HEK293 (cell line): ENCODE measurements around the gene TMEM140.

Source experiments
- GLIS2 ChIP-seq: fragments of 450-650 bp; formaldehyde crosslinking; IDR thresholded peaks from 2 replicates; pipeline ENCODE4 v1.5.1; 2016; ENCODE audit warnings: missing biosample characterization, missing genetic modification characterization
- HOXD13 ChIP-seq: sonication (generic); formaldehyde crosslinking; IDR thresholded peaks from 2 replicates; pipeline ENCODE4 v1.8.0; 2022; ENCODE audit warnings: missing genetic modification reagents, borderline replicate concordance
- PRDM1 ChIP-seq: fragments of 450-650 bp; formaldehyde crosslinking; IDR thresholded peaks from 2 replicates; pipeline ENCODE4; 2016; ENCODE audit warnings: missing biosample characterization, missing genetic modification characterization
- PRDM2 ChIP-seq: fragments of 450-650 bp; formaldehyde crosslinking; IDR thresholded peaks from 2 replicates; pipeline ENCODE4 v1.5.1; 2016; ENCODE audit warnings: missing biosample characterization, missing genetic modification characterization, borderline replicate concordance
- PRDM4 ChIP-seq: fragments of 450-650 bp; formaldehyde crosslinking; IDR thresholded peaks from 2 replicates; pipeline ENCODE4 v1.5.1; 2017; ENCODE audit warnings: missing biosample characterization, missing genetic modification characterization
- SP7 ChIP-seq: fragments of 450-650 bp; formaldehyde crosslinking; IDR thresholded peaks from 2 replicates; pipeline ENCODE4 v1.5.1; 2016; ENCODE audit warnings: missing biosample characterization, missing genetic modification characterization
- TCF7L2 ChIP-seq: IDR thresholded peaks from 2 replicates; pipeline ENCODE4 v1.6.1; 2011; ENCODE audit warnings: low read depth, mild to moderate bottlenecking, inconsistent platforms, low read length, moderate library complexity, borderline replicate concordance
- WT1 ChIP-seq: fragments of 450-650 bp; formaldehyde crosslinking; IDR thresholded peaks from 2 replicates; pipeline ENCODE4 v1.5.1; 2016; ENCODE audit warnings: missing biosample characterization, missing genetic modification characterization
- ZBTB20 ChIP-seq: fragments of 450-650 bp; formaldehyde crosslinking; IDR thresholded peaks from 2 replicates; pipeline ENCODE4 v1.5.1; 2016; ENCODE audit warnings: missing biosample characterization, missing genetic modification characterization
- ZBTB6 ChIP-seq: fragments of 450-650 bp; formaldehyde crosslinking; IDR thresholded peaks from 2 replicates; pipeline ENCODE4 v1.5.1; 2017; ENCODE audit warnings: missing biosample characterization, missing genetic modification characterization
- ZFP37 ChIP-seq: fragments of 450-650 bp; formaldehyde crosslinking; IDR thresholded peaks from 2 replicates; pipeline ENCODE4 v1.5.1; 2016; ENCODE audit warnings: missing biosample characterization, missing genetic modification characterization
- ZIC2 ChIP-seq: fragments of 450-650 bp; formaldehyde crosslinking; IDR thresholded peaks from 2 replicates; pipeline ENCODE4 v1.5.1; 2016; ENCODE audit warnings: missing biosample characterization, missing genetic modification characterization
- ZNF112 ChIP-seq: fragments of 450-650 bp; formaldehyde crosslinking; IDR thresholded peaks from 2 replicates; pipeline ENCODE4 v1.5.0; 2017; ENCODE audit warnings: missing biosample characterization, missing genetic modification characterization
- ZNF157 ChIP-seq: fragments of 450-650 bp; formaldehyde crosslinking; IDR thresholded peaks from 2 replicates; pipeline ENCODE4 v1.5.1; 2016; ENCODE audit warnings: missing biosample characterization, missing genetic modification characterization
- ZNF16 ChIP-seq: fragments of 450-650 bp; formaldehyde crosslinking; IDR thresholded peaks from 2 replicates; pipeline ENCODE4 v1.5.1; 2016; ENCODE audit warnings: low read depth, missing biosample characterization, missing genetic modification characterization
- ZNF175 ChIP-seq: fragments of 450-650 bp; formaldehyde crosslinking; IDR thresholded peaks from 2 replicates; pipeline ENCODE4 v1.5.1; 2016; ENCODE audit warnings: missing biosample characterization, missing genetic modification characterization
- ZNF292 ChIP-seq: fragments of 450-650 bp; formaldehyde crosslinking; IDR thresholded peaks from 2 replicates; pipeline ENCODE4 v1.5.1; 2016; ENCODE audit warnings: low read depth, missing biosample characterization, missing genetic modification characterization, borderline replicate concordance
- ZNF311 ChIP-seq: fragments of 450-650 bp; formaldehyde crosslinking; IDR thresholded peaks from 2 replicates; pipeline ENCODE4 v1.5.1; 2017; ENCODE audit warnings: missing biosample characterization, missing genetic modification characterization, borderline replicate concordance
- ZNF350 ChIP-seq: fragments of 450-650 bp; formaldehyde crosslinking; IDR thresholded peaks from 2 replicates; pipeline ENCODE4 v1.5.0; 2017; ENCODE audit warnings: missing biosample characterization, mild to moderate bottlenecking, missing genetic modification characterization
- ZNF366 ChIP-seq: fragments of 450-650 bp; formaldehyde crosslinking; conservative IDR thresholded peaks from 2 replicates; pipeline ENCODE4 v1.5.1; 2016; ENCODE audit warnings: missing biosample characterization, missing genetic modification characterization
- ZNF521 ChIP-seq: fragments of 450-650 bp; formaldehyde crosslinking; IDR thresholded peaks from 2 replicates; pipeline ENCODE4 v1.5.1; 2017; ENCODE audit warnings: missing biosample characterization, mild to moderate bottlenecking, missing genetic modification characterization
- ZNF549 ChIP-seq: fragments of 450-650 bp; IDR thresholded peaks from 2 replicates; pipeline ENCODE4 v1.5.1; 2018; ENCODE audit warnings: missing biosample characterization, missing genetic modification characterization, mild to moderate bottlenecking, inconsistent platforms, moderate library complexity
- ZNF561 ChIP-seq: fragments of 450-650 bp; IDR thresholded peaks from 2 replicates; pipeline ENCODE4 v1.5.1; 2018; ENCODE audit warnings: missing biosample characterization, missing genetic modification characterization, borderline replicate concordance
- ZNF664 ChIP-seq: fragments of 450-650 bp; formaldehyde crosslinking; IDR thresholded peaks from 2 replicates; pipeline ENCODE4 v1.5.1; 2016; ENCODE audit warnings: missing biosample characterization, missing genetic modification characterization
- ZNF777 ChIP-seq: fragments of 450-650 bp; formaldehyde crosslinking; IDR thresholded peaks from 2 replicates; pipeline ENCODE4 v1.5.1; 2017; ENCODE audit warnings: missing biosample characterization, missing genetic modification characterization, borderline replicate concordance
- TF ChIP-seq, protein P1 (sequence below): fragments of 450-650 bp; formaldehyde crosslinking; IDR thresholded peaks from 2 replicates; pipeline ENCODE4 v1.5.1; 2016; ENCODE audit warnings: missing biosample characterization, missing genetic modification characterization
- TF ChIP-seq, protein P2 (sequence below): fragments of 450-650 bp; formaldehyde crosslinking; IDR thresholded peaks from 2 replicates; pipeline ENCODE4 v1.5.1; 2016; ENCODE audit warnings: missing biosample characterization, missing genetic modification characterization
- TF ChIP-seq, protein P3 (sequence below): fragments of 450-650 bp; formaldehyde crosslinking; IDR thresholded peaks from 2 replicates; pipeline ENCODE4 v1.5.1; 2017; ENCODE audit warnings: missing biosample characterization, missing genetic modification characterization

Gene TMEM140

GRCh38 chr7:135200821-135201331, 53.0 kb downstream of the TMEM140 start (continued):
- TF ChIP-seq ZNF664 (tag by site-specific recombination) = no peak
- no peak for TF ChIP-seq PRDM2 (tag by site-specific recombination)
- TF ChIP-seq ZNF549 (tag by site-specific recombination) = no peak
- peak; percentile 19; the same call in 1 of the 2 replicates for TF ChIP-seq PRDM1 (tag by site-specific recombination)
- peak; percentile 80 for TF ChIP-seq ZNF366
- TF ChIP-seq, protein P1, sequence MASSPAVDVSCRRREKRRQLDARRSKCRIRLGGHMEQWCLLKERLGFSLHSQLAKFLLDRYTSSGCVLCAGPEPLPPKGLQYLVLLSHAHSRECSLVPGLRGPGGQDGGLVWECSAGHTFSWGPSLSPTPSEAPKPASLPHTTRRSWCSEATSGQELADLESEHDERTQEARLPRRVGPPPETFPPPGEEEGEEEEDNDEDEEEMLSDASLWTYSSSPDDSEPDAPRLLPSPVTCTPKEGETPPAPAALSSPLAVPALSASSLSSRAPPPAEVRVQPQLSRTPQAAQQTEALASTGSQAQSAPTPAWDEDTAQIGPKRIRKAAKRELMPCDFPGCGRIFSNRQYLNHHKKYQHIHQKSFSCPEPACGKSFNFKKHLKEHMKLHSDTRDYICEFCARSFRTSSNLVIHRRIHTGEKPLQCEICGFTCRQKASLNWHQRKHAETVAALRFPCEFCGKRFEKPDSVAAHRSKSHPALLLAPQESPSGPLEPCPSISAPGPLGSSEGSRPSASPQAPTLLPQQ = no peak
- peak; percentile 95 for TF ChIP-seq SP7 (tag by site-specific recombination)
- TF ChIP-seq ZNF157 (tag by site-specific recombination) = no peak
- TF ChIP-seq, protein P2, sequence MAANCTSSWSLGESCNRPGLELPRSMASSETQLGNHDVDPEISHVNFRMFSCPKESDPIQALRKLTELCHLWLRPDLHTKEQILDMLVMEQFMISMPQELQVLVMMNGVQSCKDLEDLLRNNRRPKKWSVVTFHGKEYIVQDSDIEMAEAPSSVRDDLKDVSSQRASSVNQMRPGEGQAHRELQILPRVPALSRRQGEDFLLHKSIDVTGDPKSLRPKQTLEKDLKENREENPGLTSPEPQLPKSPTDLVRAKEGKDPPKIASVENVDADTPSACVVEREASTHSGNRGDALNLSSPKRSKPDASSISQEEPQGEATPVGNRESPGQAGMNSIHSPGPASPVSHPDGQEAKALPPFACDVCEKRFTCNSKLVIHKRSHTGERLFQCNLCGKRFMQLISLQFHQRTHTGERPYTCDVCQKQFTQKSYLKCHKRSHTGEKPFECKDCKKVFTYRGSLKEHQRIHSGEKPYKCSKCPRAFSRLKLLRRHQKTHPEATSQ = no peak
- no peak for TF ChIP-seq ZNF777
- TF ChIP-seq ZNF175 (tag by site-specific recombination) = no peak
- no peak for TF ChIP-seq ZIC2 (tag by site-specific recombination)
- TF ChIP-seq, protein P3, sequence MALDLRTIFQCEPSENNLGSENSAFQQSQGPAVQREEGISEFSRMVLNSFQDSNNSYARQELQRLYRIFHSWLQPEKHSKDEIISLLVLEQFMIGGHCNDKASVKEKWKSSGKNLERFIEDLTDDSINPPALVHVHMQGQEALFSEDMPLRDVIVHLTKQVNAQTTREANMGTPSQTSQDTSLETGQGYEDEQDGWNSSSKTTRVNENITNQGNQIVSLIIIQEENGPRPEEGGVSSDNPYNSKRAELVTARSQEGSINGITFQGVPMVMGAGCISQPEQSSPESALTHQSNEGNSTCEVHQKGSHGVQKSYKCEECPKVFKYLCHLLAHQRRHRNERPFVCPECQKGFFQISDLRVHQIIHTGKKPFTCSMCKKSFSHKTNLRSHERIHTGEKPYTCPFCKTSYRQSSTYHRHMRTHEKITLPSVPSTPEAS = no peak
- TF ChIP-seq WT1 (tag by site-specific recombination) = peak; percentile 41; the same call in 1 of the 2 replicates
- no peak for TF ChIP-seq HOXD13 (CRISPR knock-in tag)
- TF ChIP-seq ZNF292 (tag by site-specific recombination) = no peak
- TF ChIP-seq ZNF561 = 0 out of 2 replicates have a peak, but pooled peaks have one; percentile 14
- TF ChIP-seq TCF7L2 = no peak
- TF ChIP-seq PRDM4 (tag by site-specific recombination) = no peak
- TF ChIP-seq ZBTB20 = no peak
- TF ChIP-seq ZBTB6 = no peak
- TF ChIP-seq ZNF311 (tag by site-specific recombination) = no peak
- TF ChIP-seq ZNF16 (tag by site-specific recombination) = no peak
- no peak for TF ChIP-seq GLIS2 (tag by site-specific recombination)
- no peak for TF ChIP-seq ZNF350 (tag by site-specific recombination)
- no peak for TF ChIP-seq ZFP37 (tag by site-specific recombination)
- TF ChIP-seq ZNF112 (tag by site-specific recombination) = no peak
- no peak for TF ChIP-seq ZNF521
